Measurements from ENCODE around the gene DCP1A.

The DCP1A gene

DNA sequence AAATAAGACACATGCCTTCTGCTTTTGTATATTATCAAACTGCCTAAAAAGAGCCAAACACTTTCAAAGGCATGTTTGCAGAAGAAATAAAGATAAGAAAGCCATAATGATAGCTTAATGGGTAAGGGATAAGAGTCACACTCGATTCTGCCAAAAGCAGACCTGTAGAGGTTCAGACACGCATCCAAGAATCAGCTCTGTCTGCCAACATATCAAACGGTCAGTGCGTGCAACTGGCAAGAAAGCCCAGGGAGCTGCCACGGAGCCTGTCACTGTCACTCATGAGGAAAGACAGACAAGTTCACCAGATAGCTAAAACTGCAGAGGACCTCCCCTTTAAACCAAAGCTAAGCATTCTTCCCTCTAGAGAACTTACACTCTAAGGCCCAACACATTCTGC is 23.2 kb downstream of the DCP1A start:
- Histone ChIP-seq H3K4me3 (ENCODE audit: low read depth, low read length) (no peak overlapping the region), H3K27me3 (replicated peaks) (no peaks in the 10 kb centered on the region), H3K27ac (no peak overlapping the region), H3K36me3 (replicated peaks) (peaks cover 5% of the 10 kb centered on the region)
- no peak for DNase-seq
- no peak for TF ChIP-seq CTCF (IDR thresholded peaks at IDR 0.05; ENCODE audit: low read depth, low read length, missing control alignments)
- in situ Hi-C loops (cut with HindIII; ENCODE audit: low pct_ligation_motif_present, low sequenced_read_pairs) = no loop called here

DNA sequence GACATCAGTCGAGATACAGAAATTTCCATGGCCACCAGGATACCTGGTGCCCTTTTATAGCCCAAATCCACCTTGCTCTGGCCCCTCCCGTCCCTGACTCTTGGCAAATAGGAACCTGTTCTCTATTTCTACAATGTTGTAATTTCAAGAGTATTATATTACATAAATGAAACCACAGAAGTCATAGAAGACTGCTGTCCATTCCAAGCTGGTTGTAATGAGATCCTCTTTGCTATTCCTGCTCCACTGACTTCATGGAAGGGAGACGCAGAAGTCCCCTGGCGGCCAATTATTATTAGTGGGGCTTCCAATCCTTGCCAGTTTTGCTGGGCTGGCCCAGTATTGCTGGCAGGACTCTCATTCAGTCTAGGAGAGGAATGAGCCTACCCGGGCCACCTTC is 26.6 kb downstream of the DCP1A start:
- Histone ChIP-seq H3K27ac (no peak overlapping the region), H3K36me3 (replicated peaks) (peaks cover 17% of the 10 kb centered on the region), H3K4me3 (ENCODE audit: low read depth, low read length) (no peak overlapping the region), H3K27me3 (replicated peaks) (no peaks in the 10 kb centered on the region)
- in situ Hi-C loops (cut with HindIII; ENCODE audit: low pct_ligation_motif_present, low sequenced_read_pairs) = no loop called here
- TF ChIP-seq CTCF (IDR thresholded peaks at IDR 0.05; ENCODE audit: low read depth, low read length, missing control alignments) = no peak
- DNase-seq = no peak

- TF ChIP-seq CTCF (IDR thresholded peaks at IDR 0.05; ENCODE audit: low read depth, low read length, missing control alignments) = no peak
- in situ Hi-C loops (cut with HindIII; ENCODE audit: low pct_ligation_motif_present, low sequenced_read_pairs) = no loop called here
- DNase-seq = peak; percentile 28
- Histone ChIP-seq H3K36me3 (replicated peaks) (peaks cover 17% of the 10 kb centered on the region), H3K27ac (no peak overlapping the region), H3K27me3 (replicated peaks) (no peaks in the 10 kb centered on the region), H3K4me3 (ENCODE audit: low read depth, low read length) (no peak overlapping the region)
These were observed 28.8 kb downstream of the DCP1A start for GRCh38 chr3:53318522-53318921.

- in situ Hi-C loops (cut with HindIII; ENCODE audit: low pct_ligation_motif_present, low sequenced_read_pairs) = no loop called here
- no peak for DNase-seq
- peaks cover 29% of the 10 kb centered on the region for H3K36me3 ChIP-seq (replicated peaks)
These were observed 34.5 kb downstream of the DCP1A start for GRCh38 chr3:53312832-53313231.

GRCh38 chr3:53311882-53312281 is 35.5 kb downstream of the DCP1A start:
- no peak for TF ChIP-seq CTCF (IDR thresholded peaks at IDR 0.05; ENCODE audit: low read depth, low read length, missing control alignments)
- H3K27ac ChIP-seq = no peak overlapping the region
- peaks cover 24% of the 10 kb centered on the region for H3K36me3 ChIP-seq (replicated peaks)
- in situ Hi-C loops (cut with HindIII; ENCODE audit: low pct_ligation_motif_present, low sequenced_read_pairs) = no loop called here
- H3K4me3 ChIP-seq (ENCODE audit: low read depth, low read length) = no peak overlapping the region
- no peak for DNase-seq
- H3K27me3 ChIP-seq (replicated peaks) = no peaks in the 10 kb centered on the region

More at GRCh38 chr3:53312832-53313231, 34.5 kb downstream of the DCP1A start:
- TF ChIP-seq CTCF (IDR thresholded peaks at IDR 0.05; ENCODE audit: low read depth, low read length, missing control alignments) = no peak
- H3K27me3 ChIP-seq (replicated peaks) = no peaks in the 10 kb centered on the region
- H3K4me3 ChIP-seq (ENCODE audit: low read depth, low read length) = no peak overlapping the region
- no peak overlapping the region for H3K27ac ChIP-seq

DNA sequence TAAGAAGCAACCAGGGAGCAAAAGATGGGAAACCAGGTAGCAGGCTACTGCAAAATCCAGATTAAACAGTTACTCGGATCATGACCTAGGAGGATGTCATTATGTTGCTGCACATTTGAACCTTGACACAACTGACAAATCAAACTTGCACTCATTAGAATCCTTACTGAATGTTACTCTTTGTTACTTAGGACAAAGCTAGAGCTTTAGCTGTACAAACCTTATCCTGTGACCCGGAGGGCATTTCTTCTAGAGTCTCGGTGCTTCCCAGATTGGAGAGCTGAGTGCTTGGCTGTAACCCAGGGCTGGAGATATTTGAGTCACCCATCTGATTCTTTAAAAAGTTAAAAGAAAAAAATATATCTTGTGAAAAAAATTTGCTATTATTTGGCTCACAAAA is 43.4 kb downstream of the DCP1A start:
- no peak for DNase-seq
- Histone ChIP-seq H3K4me3 (ENCODE audit: low read depth, low read length) (no peak overlapping the region), H3K36me3 (replicated peaks) (peaks cover 26% of the 10 kb centered on the region), H3K27me3 (replicated peaks) (no peaks in the 10 kb centered on the region), H3K27ac (no peak overlapping the region)
- no peak for TF ChIP-seq CTCF (IDR thresholded peaks at IDR 0.05; ENCODE audit: low read depth, low read length, missing control alignments)
- in situ Hi-C loops (cut with HindIII; ENCODE audit: low pct_ligation_motif_present, low sequenced_read_pairs) = no loop called here

Data from brain microvascular endothelial cell (primary cell).